Heart left ventricle (tissue), 16 donors: ENCODE results near the gene NUDT1. TPM values are rescaled to one million over a fixed set of nuclear protein-coding genes. Genes with fewer than 3 reads are reported as not detected.
A peak's percentile ranks its signal among the peaks of the same experiment; 100 is the strongest.

Source experiments
- ATAC-seq, 4 donors: fragments of 200-7000 bp; cut with Tn5 transposase; one replicate each; pipeline ENCODE4 v1.9.1; 2020 to 2022; ENCODE audit warnings: moderate library complexity in 4 of 4, mild to moderate bottlenecking in 3 of 4, moderate number of reproducible peaks in 1 of 4
- DNase-seq, 5 donors: peaks; one replicate each; pipeline ENCODE4 v3.0.0-alpha.2; 2020
- H3K27ac ChIP-seq, 12 donors: fragments of 200-600 bp; sonication (generic) in 4 of 12; one replicate each; pipeline versions ENCODE4 v1.5.0 to v1.8.0; 2016 to 2022; ENCODE audit warnings: mild to moderate bottlenecking in 2 of 12
- H3K27me3 ChIP-seq, 9 donors: fragments of 200-600 bp; sonication (generic) in 2 of 9; one replicate each; pipeline versions ENCODE4 v1.5.1 to v1.8.0; 2016 to 2022; ENCODE audit warnings: mild to moderate bottlenecking in 3 of 9
- H3K36me3 ChIP-seq, 9 donors: fragments of 200-600 bp; sonication (generic) in 2 of 9; one replicate each; pipeline versions ENCODE4 v1.5.0 to v1.8.0; 2018 to 2022; ENCODE audit warnings: mild to moderate bottlenecking in 2 of 9
- H3K4me1 ChIP-seq, 12 donors: fragments of 200-600 bp; sonication (generic) in 4 of 12; one replicate each; pipeline versions ENCODE4 v1.5.0 to v1.8.0; 2016 to 2022; ENCODE audit warnings: mild to moderate bottlenecking in 3 of 12
- H3K4me3 ChIP-seq, 12 donors: fragments of 200-600 bp; sonication (generic) in 4 of 12; one replicate each; pipeline versions ENCODE4 v1.5.0 to v1.8.0; 2017 to 2022; ENCODE audit warnings: mild to moderate bottlenecking in 9 of 12, moderate library complexity in 4 of 12
- H3K9me3 ChIP-seq, 12 donors: fragments of 200-600 bp; sonication (generic) in 4 of 12; one replicate each; pipeline versions ENCODE4 v1.5.0 to v1.8.0; 2016 to 2022; ENCODE audit warnings: mild to moderate bottlenecking in 1 of 12
- CTCF ChIP-seq, 12 donors: fragments of 200-600 bp; sonication (generic) in 4 of 12; IDR thresholded peaks; one replicate each; pipeline versions ENCODE4 v1.5.0 to v1.8.0; 2018 to 2022; ENCODE audit warnings: antibody characterized with exemption in 12 of 12, mild to moderate bottlenecking in 5 of 12
- POLR2A ChIP-seq, 2 donors: fragments of 450-650 bp; IDR thresholded peaks; one replicate each; pipeline ENCODE4 v1.6.1; 2017; ENCODE audit warnings: antibody characterized with exemption in 2 of 2, mild to moderate bottlenecking in 2 of 2, moderate library complexity in 2 of 2
- WGBS, 4 donors: extraction: QIAGEN DNeasy Blood & Tissue Kit in 2 of 4; methylation state at CpG; one replicate each; pipeline versions ENCODE4 v1.1.5 to v1.1.7; 2013 to 2018; 5-methylcytosine and 5-hydroxymethylcytosine counted together
- intact Hi-C, 10 donors: fragments of 100-400 bp; cut with DNase I; formaldehyde crosslinking; loops; one replicate each; pipeline versions ENCODE4 v1.11.1 to v1.14.2; 2022
- polyA plus RNA-seq, 2 donors: library from polyadenylated mRNA; stranded (reverse); fragments of 200-250 nt; gene quantifications; one replicate each; pipeline ENCODE4 v1.2.3, GENCODE V29; 2013
- total RNA-seq, 9 donors: library from RNA; depleted of rRNA in 2 of 9; stranded (reverse); fragments of >200 nt in 2 of 9; fragmentation: NEBNext Ultra II Directional in 3 of 9; extraction: Animal tissue kit (Norgen Biotek cat#: 25700) in 3 of 9; gene quantifications; one replicate each; pipeline versions ENCODE4 v1.1.0 to v1.2.4, GENCODE V29; 2016 to 2023
- donor health status: ischemic (EF 13 %, LVEDD 7.1; RV severe dilation, severe dysfunction).
- donor health status: healthy with polysubstance abuse.
- donor health status: DM: no; HTN: yes; CAD: no.
- donor health status: DM: no; HTN: no; CAD: no.
- donor health status: ischemic (EF 25% LVEDD 6.9; RV normal size, moderate dysfunction).
- donor health status: ischemic (EF 25% LVEDD 5.7; RV mildly dilated, moderate dysfunction).
- donor health status: healthy.
- donor health status: DM: yes; HTN: yes; CAD: no.
- donor health status: ischemic (EF 35%, LVEDD 5.7; RV mildly dilated, moderate dysfunction).
- donor health status: nonischemic (EF 11% LVEDD 7.7; RV severe dilation, severe dysfunction).
- donor health status: DM: yes; HTN: yes; CAD: no.
- donor health status: PGD.
- donor health status: ischemic (EF 29% LVEDD 5.4; RV normal size, mild dysfunction).
- donor health status: nonischemic (EF 23%, LVEDD 6.1; RV moderate dilation, normal function).

Gene NUDT1
- total and polyA plus RNA-seq, 11 donors, result 9.8 to 23.7 (median 16.1) TPM

DNA sequence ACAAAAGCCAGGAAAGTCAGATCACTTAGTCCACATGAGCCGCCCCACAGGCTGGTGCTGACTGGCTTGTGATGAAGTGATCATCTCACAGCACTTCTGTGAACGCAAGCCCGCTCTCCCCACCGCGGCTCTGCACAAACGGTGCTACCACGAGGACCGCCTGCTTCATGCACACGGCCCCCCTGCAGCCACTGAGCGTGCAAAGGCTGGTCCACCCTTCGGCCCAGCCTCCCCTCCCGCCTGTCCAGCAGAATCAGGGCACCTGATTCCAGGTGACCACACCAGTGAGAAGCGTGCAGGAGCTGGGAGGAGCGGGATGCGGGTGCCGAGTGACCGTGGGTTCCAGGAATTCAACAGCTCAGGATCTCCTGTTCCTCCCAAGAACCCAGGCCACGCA, 41.4 kb upstream of the NUDT1 start:
- H3K4me1 ChIP-seq, result peaks cover 0 to 32% (median 18%) of the 10 kb centered on the region in 12 donors
- no peak overlapping the region for H3K27ac ChIP-seq
- TF ChIP-seq POLR2A (IDR thresholded peaks at IDR 0.05) (no peak), CTCF (IDR thresholded peaks at IDR 0.05) (no peak)
- peaks cover 0 to 28% (median 7%) of the 10 kb centered on the region in 9 donors for H3K36me3 ChIP-seq
- H3K4me3 ChIP-seq, result no peak overlapping the region
- intact Hi-C loops, result loop anchor here in 7 of 10 donors (5.0 to 10.0 kb wide), 4 partner anchors 286 to 538 kb away; no protein-coding TSS in a partner anchor
- peaks cover 0 to 3% (median 0%) of the 10 kb centered on the region in 12 donors for H3K9me3 ChIP-seq
- no peaks in the 10 kb centered on the region for H3K27me3 ChIP-seq
- ATAC-seq (no peak), DNase-seq (no peak)
- 94 to 96% (median 95%) methylated on average over 13 to 18 of the region's 18 CpGs for WGBS, 4 donors

DNA sequence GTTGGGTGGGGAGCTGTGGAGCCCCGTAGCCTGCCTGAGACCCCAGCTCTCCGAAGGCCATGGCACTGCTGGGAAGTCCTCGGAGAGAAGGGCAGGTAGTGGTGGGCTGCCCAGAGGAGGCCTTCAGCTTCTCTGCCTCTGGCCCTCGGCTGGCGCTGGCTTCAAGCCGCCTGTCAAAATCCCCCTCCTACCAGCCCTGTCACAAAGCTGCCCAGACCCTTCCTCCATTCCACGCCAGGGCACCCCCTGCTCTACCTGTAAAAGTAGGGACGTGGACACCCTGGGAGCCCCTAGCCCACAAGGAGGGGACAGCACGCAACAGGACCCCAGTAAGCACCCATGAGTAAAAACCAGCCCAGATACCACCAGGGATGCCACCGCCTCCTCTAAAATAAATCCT, 40.9 kb upstream of the NUDT1 start:
- Histone ChIP-seq H3K27ac (no peak overlapping the region), H3K36me3 (peaks cover 0 to 24% (median 7%) of the 10 kb centered on the region in 9 donors), H3K9me3 (no peaks in the 10 kb centered on the region), H3K4me1 (peaks cover 0 to 26% (median 13%) of the 10 kb centered on the region in 12 donors), H3K27me3 (no peaks in the 10 kb centered on the region), H3K4me3 (no peak overlapping the region)
- ATAC-seq (no peak), DNase-seq (peak in 2 of 5 donors; percentile 16 to 21)
- no peak for TF ChIP-seq POLR2A (IDR thresholded peaks at IDR 0.05)
- TF ChIP-seq CTCF (IDR thresholded peaks at IDR 0.05), result no peak
- intact Hi-C loops, result loop anchor here in 7 of 10 donors (5.0 to 10.0 kb wide), 4 partner anchors 286 to 539 kb away; no protein-coding TSS in a partner anchor
- WGBS, 4 donors, result 93 to 97% (median 94%) methylated on average over 7 to 10 of the region's 10 CpGs

DNA sequence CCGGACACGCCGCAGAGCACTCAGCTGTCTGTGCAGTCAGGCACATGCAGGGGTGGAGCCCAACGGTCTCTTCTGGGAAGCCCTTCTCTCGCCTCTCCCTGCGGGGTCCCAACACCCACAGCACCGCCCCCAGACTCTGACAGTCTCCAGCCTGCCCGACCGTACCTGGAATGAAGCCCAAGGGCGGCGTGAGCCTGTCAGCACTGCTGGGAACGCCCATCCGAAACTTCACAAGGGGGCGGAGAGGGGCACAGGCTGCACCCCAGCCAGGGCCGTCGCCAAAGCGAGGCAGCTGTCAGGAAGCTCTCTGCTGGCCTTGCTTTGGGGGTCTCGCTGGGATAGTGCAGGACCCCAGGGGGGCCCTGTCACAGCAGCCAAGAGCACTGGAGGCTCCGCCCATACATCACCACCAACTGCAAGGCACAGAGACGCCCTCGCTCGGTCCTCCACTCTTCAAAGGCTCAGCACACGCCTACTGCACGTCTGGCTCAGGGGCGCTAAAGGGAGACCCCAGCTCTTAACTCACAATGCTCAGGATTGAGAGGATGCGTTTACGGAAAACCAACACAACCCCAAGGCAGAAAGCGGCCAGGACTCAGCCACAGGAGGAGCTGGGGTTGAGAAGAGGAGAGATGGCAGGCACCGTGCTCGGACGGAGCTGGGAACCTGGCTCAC, 40.2 kb upstream of the NUDT1 start:
- H3K4me3 ChIP-seq, result no peak overlapping the region
- DNase-seq, result peak in 2 of 5 donors; percentile 40 to 50
- intact Hi-C loops, result loop anchor here in 7 of 10 donors (5.0 to 10.0 kb wide), 4 partner anchors 287 to 540 kb away; no protein-coding TSS in a partner anchor
- H3K36me3 ChIP-seq, result peaks cover 0 to 19% (median 10%) of the 10 kb centered on the region in 9 donors
- H3K27me3 ChIP-seq, result no peaks in the 10 kb centered on the region
- H3K27ac ChIP-seq, result no peak overlapping the region
- no peaks in the 10 kb centered on the region for H3K9me3 ChIP-seq
- 79 to 87% (median 86%) methylated on average over 27 to 31 of the region's 31 CpGs for WGBS, 4 donors
- H3K4me1 ChIP-seq, result peaks cover 0 to 21% (median 7%) of the 10 kb centered on the region in 12 donors
- TF ChIP-seq CTCF (IDR thresholded peaks at IDR 0.05) (no peak), POLR2A (IDR thresholded peaks at IDR 0.05) (no peak)
- ATAC-seq, result no peak

GRCh38 chr7:2202361-2202761, 39.7 kb upstream of the NUDT1 start:
- Histone ChIP-seq H3K9me3 (no peaks in the 10 kb centered on the region), H3K4me1 (peaks cover 0 to 17% (median 6%) of the 10 kb centered on the region in 12 donors), H3K36me3 (peaks cover 0 to 23% (median 11%) of the 10 kb centered on the region in 9 donors), H3K27ac (no peak overlapping the region), H3K4me3 (no peak overlapping the region), H3K27me3 (no peaks in the 10 kb centered on the region)
- intact Hi-C loops, result loop anchor here in 7 of 10 donors (5.0 to 10.0 kb wide), 4 partner anchors 288 to 540 kb away; no protein-coding TSS in a partner anchor
- WGBS, 4 donors, result 90 to 95% (median 92%) methylated on average over 14 of the region's 14 CpGs
- ATAC-seq (no peak), DNase-seq (peak in 1 of 5 donors; percentile 44)
- TF ChIP-seq CTCF (IDR thresholded peaks at IDR 0.05) (no peak), POLR2A (IDR thresholded peaks at IDR 0.05) (no peak)
